HG03280 (cell line): ENCODE data around the gene SHC1.
A peak's percentile ranks its signal among the peaks of the same experiment; 100 is the strongest.

Experiments
- ATAC-seq: cut with Tn5 transposase; IDR thresholded peaks from one replicate; pipeline ENCODE4 v1.9.1; 2021; ENCODE audit warnings: mild to moderate bottlenecking, moderate library complexity; ENCODE audit not compliant: unreplicated experiment

SHC1 gene

GRCh38 chr1:154974808-154975408, 4.4 kb upstream of the SHC1 start:
- ATAC-seq, result peak; percentile 53

DNA sequence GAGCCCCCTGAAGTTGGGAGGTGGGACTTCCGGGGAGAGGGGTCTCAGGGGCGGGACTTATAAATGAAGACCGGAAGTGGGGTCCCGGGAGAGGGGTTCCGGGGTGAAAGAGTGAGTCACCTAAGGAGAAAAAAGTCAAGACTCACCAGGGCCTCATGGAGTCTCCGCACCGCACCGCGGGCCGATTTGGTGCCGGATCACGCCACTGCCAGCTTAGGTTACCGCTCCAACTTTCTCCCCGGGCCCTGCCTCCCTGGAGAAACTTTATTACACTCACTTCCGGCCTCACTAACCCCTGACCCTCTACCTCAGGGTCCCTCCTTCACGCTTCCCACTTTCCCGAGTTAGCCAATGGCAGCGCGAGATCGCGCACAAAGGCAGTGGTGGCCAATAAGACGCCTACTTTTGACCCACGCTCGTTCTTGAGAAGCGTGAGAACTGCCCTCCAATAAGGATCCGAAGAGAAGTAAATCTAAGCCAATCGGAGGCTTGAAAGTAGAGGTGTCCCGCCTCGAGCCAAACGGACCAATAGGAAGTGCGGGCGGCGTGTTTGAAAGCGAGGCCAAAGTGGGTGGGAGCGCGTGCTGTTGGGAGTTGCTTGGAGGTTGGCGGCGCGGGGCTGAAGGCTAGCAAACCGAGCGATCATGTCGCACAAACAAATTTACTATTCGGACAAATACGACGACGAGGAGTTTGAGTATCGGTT, 3.7 kb upstream of the SHC1 start, which contains the start of gene CKS1B:
CKS1B (plus strand) TSS at position 580 of the 706 bp plus-strand sequence; CDS start at position 645, 65 bp downstream.
- ATAC-seq, result peak; percentile 76

- no peak for ATAC-seq
Measured at GRCh38 chr1:154973344-154974101, 3.0 kb upstream of the SHC1 start.

GRCh38 chr1:154972517-154973343, 2.2 kb upstream of the SHC1 start:
- no peak for ATAC-seq

GRCh38 chr1:154972213-154972516, 1.6 kb upstream of the SHC1 start:
- ATAC-seq, result no peak

GRCh38 chr1:154971341-154971998, 923 bp upstream of the SHC1 start:
- no peak for ATAC-seq

GRCh38 chr1:154969860-154970452, 591 bp downstream of the SHC1 start:
- no peak for ATAC-seq

GRCh38 chr1:154969246-154969645, 1.3 kb downstream of the SHC1 start:
- no peak for ATAC-seq

GRCh38 chr1:154968731-154969130, 1.8 kb downstream of the SHC1 start:
- no peak for ATAC-seq

DNA sequence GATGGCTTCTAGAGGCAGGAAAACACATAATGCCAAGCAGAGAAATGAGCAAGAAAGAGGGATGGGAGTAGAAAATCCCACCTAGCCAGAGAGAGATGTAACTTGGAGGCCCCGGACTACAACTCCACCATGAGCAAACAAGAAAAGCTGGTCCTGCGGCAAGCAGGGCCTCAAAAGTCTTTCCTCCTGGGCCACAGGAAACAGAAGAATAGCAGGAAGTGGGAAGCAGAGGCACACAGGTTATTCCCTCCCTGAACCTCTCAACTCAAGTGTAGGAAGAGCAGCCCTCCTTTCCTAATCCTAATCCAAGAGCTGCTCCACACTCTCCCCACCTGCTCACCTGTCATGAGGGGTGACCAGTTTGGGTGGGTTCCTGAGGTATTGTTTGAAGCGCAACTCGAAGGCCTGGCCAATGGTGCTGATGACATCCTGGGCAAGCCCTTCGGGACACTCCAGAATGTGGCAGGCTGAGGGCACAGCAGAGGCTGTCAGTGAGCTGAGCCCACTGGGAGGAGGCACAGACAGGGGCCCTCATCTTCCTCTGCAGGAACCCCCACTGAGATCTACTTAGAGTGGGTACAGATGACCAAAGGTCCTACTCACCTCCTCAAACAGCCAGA, 3.1 kb downstream of the SHC1 start:
- no peak for ATAC-seq

DNA sequence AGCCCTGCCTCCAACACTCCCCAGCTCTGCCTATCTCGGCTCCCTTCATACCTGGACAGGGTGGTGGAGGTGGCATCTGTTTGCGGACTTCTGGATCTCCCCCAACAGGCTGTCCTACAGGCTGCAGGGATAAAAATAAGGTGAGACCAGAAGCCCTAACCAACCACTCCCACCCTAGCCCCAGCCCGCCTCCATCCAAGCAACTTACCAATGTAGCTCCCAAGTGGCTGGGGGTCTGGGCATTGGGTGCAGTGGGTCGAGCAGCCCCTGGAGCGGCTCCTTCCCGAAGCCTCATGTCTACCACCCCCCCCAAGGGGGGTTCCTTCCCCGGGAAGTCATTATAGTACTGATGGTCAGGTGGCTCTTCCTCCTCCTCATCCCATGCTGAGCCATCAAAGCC, 4.4 kb downstream of the SHC1 start:
- no peak for ATAC-seq

- no peak for ATAC-seq
Measured at GRCh38 chr1:154964359-154964758, 6.2 kb downstream of the SHC1 start.

DNA sequence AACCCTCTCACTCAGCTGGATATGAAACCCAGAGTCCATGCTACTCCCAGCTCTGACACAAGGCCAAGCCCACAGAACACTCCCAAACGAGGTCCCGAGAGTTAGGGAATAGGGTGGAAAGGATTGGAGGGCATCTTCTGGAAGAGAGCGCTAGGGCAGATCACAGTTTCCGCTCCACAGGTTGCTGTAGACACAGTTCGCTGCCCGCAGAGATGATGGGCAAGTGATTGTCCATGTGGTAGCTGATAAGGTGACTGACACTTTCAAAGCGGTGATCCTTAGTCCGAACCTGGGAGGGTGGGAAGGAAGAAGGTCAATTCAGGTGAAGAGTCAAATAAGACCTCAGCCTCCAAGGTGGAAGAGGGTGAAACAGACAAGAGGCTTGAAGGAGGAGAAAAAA, 6.9 kb downstream of the SHC1 start:
- ATAC-seq, result no peak

DNA sequence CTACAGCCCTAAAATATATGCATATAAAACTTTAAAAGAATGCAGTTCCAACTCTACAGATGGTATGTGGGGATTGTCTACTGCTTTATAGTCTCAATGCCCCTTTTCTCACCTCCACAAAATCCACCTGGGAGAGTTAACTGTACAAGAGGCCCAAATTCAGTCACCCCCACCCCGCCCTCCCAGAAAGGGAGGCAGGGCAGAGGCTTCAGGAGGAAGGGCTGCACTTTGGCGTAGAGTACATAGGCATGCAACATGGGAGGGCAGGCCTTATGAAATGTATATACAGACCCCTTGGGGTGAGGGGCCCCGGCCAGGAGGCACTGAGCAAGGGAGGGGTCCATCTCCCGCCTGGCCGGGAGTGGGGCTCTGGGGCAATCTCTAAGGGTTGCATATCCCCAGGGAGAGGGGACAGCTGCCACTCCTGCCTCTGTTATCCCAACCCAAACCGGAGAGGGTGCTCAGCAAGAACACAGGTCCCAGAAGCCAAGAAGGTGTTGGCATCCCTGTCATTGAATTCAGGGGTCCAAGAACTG, 7.7 kb downstream of the SHC1 start:
- ATAC-seq, result no peak

DNA sequence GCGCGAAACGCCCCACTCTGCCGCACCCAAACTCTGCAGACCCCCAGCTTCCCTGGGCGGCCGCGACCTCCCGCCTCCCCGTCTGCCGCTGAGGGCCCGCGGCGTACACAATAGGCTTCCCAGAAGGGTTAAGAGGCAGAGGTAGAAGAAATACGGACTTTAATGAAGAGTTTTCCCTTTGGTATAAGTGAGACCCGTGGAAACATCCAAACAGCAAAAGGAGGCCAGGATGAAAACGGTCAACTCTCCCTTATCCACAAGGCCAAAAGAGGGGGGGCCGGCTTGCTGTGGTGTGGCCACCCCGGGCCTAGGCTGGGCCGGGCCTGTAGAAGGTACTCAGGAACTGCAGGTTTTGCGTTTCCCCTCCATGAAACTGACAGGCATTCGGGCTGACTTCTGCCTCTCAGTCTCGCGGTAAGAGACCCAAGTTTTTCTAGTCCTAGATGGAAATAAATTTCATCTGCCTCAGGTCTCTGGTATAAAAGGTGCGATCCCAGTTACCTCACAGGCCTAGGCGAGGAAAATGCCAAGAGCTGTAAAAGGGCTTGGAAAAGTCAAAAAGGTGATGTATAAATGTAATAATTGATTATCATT, 8.3 kb downstream of the SHC1 start:
- ATAC-seq, result no peak

DNA sequence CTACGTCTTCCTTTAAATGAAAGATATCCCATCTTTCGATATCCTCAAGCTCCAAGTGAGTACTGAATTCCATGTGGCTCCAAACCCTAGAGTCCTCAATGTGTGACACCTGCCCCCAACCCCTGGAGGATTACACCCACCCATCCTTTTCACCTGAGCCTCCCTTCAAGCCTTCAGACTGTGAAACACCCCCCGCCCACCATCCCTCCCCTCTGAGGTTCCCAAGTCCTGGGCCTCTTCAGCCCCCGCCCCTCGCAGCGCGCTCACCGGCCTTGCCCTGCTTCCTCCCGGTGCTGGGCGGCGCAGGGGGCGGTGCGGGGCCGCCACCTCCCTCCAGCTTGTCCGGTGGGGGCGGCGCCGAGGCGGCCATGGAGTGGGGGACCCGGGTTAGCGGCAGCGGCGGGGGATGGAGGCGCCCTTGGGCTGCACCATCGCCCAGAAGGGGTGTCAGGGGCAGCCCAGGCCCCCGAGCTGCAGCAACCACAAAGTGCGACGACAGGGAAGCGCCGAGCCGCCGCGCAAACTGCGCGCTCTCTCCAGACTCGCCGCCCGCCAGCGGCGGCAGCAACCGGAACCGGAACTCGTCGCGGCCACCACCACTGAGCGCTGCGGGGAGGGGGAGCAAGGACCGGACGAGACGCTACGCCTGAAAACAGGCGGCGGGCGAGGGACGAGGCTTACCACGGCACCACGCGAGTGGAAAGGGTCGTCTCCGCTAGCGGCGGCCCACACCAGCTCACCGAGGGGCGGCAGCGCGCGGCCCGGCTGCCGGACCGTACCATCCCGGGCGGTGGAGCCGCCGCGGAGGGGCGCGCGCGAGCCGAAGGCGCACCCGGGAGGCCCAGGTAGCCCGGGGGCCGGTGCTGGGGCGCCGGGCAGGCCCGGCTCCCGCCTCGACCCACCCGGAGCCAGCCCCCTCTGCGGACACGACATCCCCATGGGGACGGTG, 9.1 kb downstream of the SHC1 start, which contains the start of gene PYGO2:
PYGO2 (minus strand) TSS at position 576 of the 949 bp plus-strand sequence; CDS start at position 370, 206 bp downstream.
- peak; percentile 72 for ATAC-seq

DNA sequence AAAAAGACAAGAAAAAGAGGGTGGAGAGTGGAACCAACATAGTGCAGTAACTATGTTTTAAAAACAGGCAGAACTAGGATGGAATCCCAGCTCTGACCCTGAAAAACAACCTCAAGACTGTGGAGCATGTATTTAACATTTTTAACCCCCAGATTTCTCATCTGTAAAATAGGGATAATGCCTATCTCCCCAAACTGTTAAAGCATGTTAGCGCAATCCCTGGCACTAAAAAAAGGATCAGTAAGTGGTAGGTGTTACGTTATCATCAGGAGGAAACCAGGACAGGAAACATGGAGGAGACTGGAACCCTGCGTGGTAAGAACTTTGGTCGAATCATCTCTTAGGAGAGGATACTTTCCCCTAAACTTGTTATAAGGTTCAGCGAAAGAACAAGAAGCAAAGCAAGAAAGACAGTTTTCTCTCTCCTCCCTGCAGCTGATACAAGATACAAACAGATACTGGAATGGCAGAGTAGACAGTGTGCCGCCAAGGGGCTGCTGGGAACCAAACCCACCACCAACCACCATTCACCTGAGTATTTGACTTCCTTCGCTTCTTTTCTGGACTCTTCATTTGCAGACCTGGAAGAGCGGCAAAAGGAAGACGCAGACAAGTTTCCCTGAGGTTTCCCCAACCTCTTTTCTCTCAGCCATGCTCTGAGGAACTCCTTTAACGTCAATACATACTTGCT, 10.0 kb downstream of the SHC1 start:
- ATAC-seq, result no peak
